Fibroblast of the aortic adventitia (primary cell): Measurements from ENCODE around the gene OR7G2. TPM values are rescaled to one million over a fixed set of nuclear protein-coding genes. Genes with fewer than 3 reads are reported as not detected.
"Not testable (repeated sequence)": the region's sequence is repeated elsewhere in the genome, so short reads cannot be mapped to it uniquely, and the experiment has no call there.

Source experiments
- DNase-seq: peaks from one replicate; pipeline ENCODE4 v3.0.0-alpha.2; 2010; ENCODE audit warnings: low read depth
- H3K4me3 ChIP-seq: 2 replicates; pipeline ENCODE4 v1.5.1; 2011; ENCODE audit warnings: low read depth, mild to moderate bottlenecking, control low read depth, low read length, moderate library complexity
- total RNA-seq: library from RNA; depleted of rRNA; stranded (reverse); fragments of >200 nt; gene quantifications from 2 replicates; pipeline ENCODE4 v1.2.3, GENCODE V29; 2012; ENCODE audit warnings: low replicate concordance
- TF ChIP-seq, protein P1 (sequence below): IDR thresholded peaks from 2 replicates; pipeline ENCODE4 v1.5.1; 2011; ENCODE audit warnings: mild to moderate bottlenecking, low read length, control low read depth, inconsistent platforms; ENCODE audit not compliant: insufficient read depth

OR7G2 gene
- total RNA-seq, 1 donor, result not detected

DNA sequence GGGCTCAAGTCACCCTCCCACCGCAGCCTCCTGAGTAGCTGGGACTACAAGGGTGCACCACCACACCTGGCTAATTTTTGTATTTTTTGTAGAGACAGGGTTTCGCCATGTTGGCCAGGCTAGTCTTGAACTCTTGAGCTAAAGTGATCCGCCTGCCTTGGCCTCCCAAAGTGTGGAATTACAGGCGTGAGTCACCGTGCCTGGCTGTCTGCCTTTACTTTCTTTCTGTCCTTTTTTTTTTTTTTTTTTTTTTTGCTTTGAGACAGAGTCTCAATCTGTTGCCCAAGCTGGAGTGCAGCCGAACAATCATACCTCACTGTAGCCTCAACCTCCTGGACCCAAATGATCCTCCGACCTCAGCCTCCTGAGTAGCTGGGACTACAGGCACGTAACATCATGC is 45.4 kb downstream of the OR7G2 start:
- TF ChIP-seq, protein P1, sequence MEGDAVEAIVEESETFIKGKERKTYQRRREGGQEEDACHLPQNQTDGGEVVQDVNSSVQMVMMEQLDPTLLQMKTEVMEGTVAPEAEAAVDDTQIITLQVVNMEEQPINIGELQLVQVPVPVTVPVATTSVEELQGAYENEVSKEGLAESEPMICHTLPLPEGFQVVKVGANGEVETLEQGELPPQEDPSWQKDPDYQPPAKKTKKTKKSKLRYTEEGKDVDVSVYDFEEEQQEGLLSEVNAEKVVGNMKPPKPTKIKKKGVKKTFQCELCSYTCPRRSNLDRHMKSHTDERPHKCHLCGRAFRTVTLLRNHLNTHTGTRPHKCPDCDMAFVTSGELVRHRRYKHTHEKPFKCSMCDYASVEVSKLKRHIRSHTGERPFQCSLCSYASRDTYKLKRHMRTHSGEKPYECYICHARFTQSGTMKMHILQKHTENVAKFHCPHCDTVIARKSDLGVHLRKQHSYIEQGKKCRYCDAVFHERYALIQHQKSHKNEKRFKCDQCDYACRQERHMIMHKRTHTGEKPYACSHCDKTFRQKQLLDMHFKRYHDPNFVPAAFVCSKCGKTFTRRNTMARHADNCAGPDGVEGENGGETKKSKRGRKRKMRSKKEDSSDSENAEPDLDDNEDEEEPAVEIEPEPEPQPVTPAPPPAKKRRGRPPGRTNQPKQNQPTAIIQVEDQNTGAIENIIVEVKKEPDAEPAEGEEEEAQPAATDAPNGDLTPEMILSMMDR, result no peak
- DNase-seq, result no peak
- no peak overlapping the region for H3K4me3 ChIP-seq

DNA sequence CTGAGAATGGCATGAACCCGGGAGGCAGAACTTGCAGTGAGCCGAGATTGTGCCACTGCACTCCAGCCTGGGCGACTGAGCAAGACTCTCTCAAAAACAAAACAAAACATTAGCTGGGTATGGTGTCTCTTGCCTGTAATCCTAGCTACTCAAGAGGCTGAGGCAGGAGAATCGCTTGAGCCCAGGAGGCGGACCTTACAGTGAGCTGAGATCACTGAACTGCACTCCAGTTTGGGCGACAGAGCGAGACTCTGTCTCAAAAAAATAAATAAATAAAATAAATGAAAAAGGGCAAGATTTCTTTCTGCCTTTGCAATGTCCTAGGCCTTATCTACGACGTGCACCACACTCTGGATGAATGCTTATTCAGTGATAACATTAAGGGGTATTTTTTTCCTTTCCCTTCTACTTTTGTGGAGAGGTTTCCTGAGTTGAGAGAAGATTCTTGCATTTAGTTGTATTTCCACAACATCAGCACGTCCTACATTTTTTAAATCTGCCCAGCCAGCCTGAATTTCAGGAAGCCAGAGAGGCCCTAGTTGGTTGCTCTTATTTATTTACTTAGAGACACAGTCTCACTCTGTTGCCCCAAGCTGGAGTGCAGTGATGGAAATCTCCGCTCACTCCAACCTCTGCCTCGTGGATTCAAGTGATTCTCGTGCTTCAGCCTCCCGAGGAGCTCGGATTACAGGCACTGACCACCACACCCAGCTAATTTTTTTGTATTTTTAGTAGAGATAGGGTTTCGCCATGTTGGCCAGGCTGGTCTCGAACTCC is 46.5 kb downstream of the OR7G2 start:
- H3K4me3 ChIP-seq, result no peak overlapping the region
- DNase-seq, result no peak
- TF ChIP-seq, protein P1, result no peak

DNA sequence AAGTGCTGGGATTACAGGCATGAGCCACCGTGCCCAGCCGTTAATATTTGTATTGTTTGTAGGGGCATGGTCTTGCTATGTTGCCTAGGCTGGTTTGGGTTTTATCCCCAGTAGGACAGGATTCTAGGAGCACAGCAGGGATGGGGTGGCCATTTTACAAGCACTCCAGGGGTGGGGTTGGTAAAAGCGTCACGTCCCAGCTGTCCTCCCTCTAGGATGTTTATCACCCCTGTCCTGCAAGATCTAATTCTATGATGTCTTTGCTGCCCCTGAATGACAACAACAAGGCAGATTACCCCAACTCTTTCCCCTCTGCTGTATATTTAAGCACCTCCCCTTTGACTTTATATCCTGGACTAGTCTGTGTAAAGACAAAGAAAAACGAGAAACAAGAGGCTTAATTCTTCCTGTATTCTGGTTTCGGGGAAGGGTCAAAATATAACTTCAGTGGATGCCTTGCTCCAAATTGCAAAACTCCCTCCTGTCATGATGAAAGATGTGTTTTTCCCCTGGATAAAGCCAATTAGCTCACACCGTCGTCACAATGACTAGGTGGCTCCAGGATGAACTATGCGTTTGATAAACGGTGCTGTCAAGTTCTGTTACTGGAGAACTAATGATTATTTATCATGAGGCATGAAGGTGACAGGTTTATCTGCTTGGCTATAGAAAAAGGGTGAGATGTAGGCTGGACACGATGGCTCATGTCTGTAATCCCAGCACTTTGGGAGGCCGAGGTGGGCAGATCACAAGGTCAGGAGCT is 48.2 kb downstream of the OR7G2 start:
- no peak overlapping the region for H3K4me3 ChIP-seq
- TF ChIP-seq, protein P1, result no peak
- DNase-seq, result no peak

DNA sequence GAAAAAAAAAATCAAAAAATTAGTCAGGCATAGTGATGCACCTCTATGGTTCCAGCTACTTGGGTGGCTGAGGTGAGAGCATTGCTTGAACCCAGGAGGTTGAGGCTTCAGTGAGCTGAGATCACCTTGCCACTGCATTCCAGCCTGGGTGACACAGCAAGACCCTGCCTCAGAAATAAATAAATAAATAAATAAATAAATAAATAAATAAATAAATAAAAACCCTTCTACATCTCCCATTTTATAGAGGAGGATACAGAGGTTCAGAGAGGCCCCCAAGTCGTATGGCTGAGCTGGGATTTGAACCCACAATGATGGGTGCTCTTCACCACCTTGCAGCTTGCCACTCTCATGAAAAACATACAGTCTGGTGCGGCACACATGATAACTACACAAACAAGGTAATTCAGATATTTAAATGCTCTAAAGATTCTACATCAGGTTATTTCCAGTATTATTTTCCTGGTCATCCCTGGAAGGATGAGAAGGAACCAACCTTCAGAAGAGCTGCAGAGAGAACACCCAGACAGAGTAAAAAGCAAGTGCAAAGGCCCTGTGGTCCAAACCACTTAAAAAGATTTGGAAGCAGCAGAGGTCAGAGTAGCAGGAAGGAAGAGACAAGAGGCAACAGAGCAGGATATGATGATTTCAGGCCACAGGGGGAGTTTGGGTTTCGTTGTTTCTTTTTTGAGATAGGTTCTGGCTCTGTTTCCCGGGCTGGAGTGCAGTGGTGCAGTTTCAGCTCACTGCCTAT is 49.6 kb downstream of the OR7G2 start:
- H3K4me3 ChIP-seq, result no peak overlapping the region
- DNase-seq, result no peak
- TF ChIP-seq, protein P1, result no peak

DNA sequence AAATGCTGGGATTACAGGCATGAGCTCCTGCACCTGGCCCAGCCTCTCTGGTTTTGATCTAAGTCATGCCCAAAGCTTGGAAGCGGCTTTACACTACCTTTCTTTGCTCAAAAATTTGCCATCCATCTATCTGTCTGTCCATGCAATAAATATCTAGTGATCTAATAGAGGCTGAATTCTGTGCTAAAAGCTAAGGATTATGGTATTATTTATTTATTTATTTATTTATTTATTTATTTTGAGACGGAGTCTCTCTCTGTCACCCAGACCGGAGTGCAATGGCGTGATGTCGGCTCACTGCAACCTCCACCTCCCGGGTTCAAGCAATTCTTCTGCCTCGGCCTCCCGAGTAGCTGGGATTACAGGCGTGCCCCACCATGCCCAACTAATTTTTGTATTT is 51.1 kb downstream of the OR7G2 start:
- DNase-seq, H3K4me3 ChIP-seq: not testable (repeated sequence)

DNA sequence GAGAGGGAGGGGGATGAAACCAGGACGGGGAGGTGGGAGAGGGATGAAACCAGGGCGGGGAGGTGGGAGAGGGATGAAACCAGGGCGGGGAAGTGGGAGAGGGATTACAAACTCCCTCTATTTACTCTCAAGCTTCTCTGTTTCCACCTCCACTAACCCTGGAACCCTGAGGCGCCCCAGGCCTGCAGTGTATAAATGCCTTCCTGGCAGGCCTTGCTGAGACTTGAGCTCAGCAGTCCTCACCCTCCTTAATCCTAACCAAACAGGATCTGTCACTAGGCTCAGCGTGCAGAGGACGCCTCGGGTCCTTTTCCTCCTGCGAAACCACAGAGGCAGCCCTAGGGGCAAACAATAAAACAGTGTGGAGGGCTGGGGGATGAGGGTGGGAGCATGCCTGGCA is 52.5 kb downstream of the OR7G2 start:
- no peak overlapping the region for H3K4me3 ChIP-seq
- no peak for DNase-seq
- TF ChIP-seq, protein P1, result no peak

DNA sequence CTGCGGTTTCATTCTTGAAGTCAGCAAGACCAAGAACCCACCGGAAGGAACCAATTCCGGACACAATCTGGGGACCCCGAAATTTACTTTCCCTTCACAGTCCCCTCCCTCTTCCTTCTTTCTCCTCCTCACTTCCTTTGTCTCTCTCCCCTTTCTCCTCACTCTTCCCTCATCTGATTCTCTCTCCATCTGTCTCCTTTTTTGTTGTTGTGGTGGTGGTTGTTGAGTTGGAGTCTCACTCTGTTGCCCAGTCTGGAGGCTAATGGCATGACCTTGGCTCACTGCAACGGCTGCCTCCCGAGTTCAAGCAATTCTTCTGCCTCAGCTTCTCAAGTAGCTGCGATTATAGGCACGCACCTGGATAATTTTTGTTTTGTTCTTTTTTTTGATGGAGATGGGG is 53.1 kb downstream of the OR7G2 start:
- DNase-seq, result no peak
- TF ChIP-seq, protein P1, result no peak
- no peak overlapping the region for H3K4me3 ChIP-seq

DNA sequence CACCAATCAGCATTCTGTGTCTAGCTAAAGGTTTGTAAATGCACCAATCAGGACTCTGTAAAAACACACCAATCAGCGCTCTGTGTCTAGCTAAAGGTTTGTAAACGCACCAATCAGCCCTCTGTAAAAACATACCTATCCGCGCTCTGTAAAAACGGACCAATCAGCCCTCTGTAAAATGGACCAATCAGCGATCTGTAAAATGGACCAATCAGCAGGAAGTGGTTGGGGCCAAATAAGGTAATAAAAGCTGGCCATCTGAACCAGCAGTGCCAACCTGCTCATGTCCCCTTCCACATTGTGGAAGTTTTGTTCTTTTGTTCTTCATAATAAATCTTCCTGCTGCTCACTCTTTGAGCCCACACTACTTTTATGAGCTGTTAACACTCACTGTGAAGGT is 53.6 kb downstream of the OR7G2 start:
- not testable (repeated sequence) for H3K4me3 ChIP-seq, DNase-seq
